GM19452 (cell line): ENCODE data around the gene G0S2.

ENCODE experiments used
- ATAC-seq: cut with Tn5 transposase; IDR thresholded peaks from one replicate; pipeline ENCODE4 v1.9.1; 2021; ENCODE audit not compliant: unreplicated experiment

G0S2 gene

GRCh38 chr1:209714338-209714737, 39.1 kb downstream of the G0S2 start:
- ATAC-seq, result no peak

DNA sequence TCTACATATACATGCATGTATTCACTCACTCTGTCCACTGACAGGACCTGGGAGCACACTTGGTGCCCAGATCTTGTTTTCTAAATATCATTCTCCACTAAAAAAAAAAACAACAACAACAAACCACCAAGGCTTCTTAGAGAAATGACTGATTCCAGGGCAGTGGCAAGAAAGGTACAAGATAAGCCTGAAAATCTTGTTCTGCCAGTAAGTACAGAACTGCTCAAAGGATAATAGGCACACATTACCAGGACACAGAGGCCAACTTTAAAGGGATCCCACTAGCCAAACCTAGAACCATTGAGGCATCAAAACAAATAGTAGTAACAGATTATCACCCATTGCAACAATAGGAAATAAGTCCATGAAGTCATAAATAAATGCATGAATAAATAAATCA, 40.1 kb downstream of the G0S2 start:
- no peak for ATAC-seq

GRCh38 chr1:209717818-209718217, 42.6 kb downstream of the G0S2 start:
- no peak for ATAC-seq

DNA sequence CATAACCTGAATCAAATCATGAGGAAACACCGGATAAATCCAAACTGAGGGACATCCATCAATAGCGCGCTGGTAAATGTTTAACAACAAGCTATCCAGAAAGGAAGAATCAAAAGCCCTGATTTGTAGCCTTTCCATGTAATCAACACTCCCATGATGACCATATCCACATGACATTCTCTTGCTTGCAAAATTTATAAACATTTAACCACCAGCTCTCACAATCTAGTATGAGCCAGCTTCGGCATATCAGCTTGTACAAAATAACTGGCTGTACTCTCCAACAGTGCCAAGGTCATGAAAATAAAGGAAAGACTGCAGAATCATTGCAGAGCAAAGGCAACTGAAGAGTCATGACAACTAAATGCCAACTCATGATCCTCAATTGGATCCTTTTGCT, 45.1 kb downstream of the G0S2 start:
- ATAC-seq, result no peak

GRCh38 chr1:209720826-209721225, 45.6 kb downstream of the G0S2 start:
- no peak for ATAC-seq

DNA sequence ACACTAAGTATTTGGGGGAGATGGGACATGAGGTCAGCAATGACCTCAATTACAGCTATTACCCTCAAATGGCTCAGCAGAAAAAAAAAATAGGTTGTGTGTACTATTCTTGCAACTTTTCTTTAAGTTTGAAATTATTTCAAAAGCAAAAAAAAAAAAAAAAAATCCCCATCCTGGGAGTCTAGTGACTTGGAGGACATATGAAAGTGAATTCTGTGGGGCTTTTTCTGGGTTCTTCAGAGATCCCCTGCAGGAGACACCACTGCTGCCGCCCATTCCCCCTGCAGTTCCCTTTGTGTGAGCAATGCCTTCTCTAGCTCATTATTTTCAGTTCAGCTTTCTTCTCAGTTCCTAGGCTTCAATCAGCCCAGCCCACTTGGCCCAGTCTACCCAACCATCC, 46.1 kb downstream of the G0S2 start:
- no peak for ATAC-seq

GRCh38 chr1:209723265-209723664, 48.1 kb downstream of the G0S2 start:
- no peak for ATAC-seq

GRCh38 chr1:209723756-209724693, 48.8 kb downstream of the G0S2 start:
- no peak for ATAC-seq
